GM12878 (cell line): ENCODE results near the gene WSCD2. TPM values are rescaled to one million over a fixed set of nuclear protein-coding genes. Genes with fewer than 3 reads are reported as not detected.
A peak's percentile ranks its signal among the peaks of the same experiment; 100 is the strongest.

Experiments used
- ATAC-seq: fragments of 200-7000 bp; cut with Tn5 transposase; 3 replicates; pipeline ENCODE4 v1.9.1; 2020; ENCODE audit warnings: mild to moderate bottlenecking, moderate library complexity
- BruUV-seq: library from RNA; stranded (reverse); fragments of 400-500 nt; replicated peaks from 2 replicates; lab custom pipeline; 2021; lab: Mats Ljungman, UMichigan
- CTCF ChIA-PET: fragments of 300-600 bp; sonication (Branson Sonifier 250); formaldehyde crosslinking; extraction: SDS; loops from one replicate; lab custom pipeline; 2021; ENCODE audit warnings: inconsistent platforms; lab: Yijun Ruan, JAX
- POLR2A ChIA-PET: fragments of 350-600 bp; formaldehyde crosslinking; extraction: SDS; loops from one replicate; lab custom pipeline; 2021; ENCODE audit warnings: inconsistent platforms; lab: Charles Lee
- RAD21 ChIA-PET: fragments of 300-600 bp; sonication (Branson Sonifier 250); formaldehyde crosslinking; loops from one replicate; lab custom pipeline; 2023; ENCODE audit warnings: antibody characterized with exemption; ENCODE audit not compliant: unreplicated experiment; lab: Charles Lee
- SMC1A ChIA-PET: fragments of 300-600 bp; sonication (Branson Sonifier 250); formaldehyde crosslinking; loops from one replicate; lab custom pipeline; 2023; ENCODE audit not compliant: unreplicated experiment, uncharacterized antibody; lab: Charles Lee
- DNase-seq: peaks from one replicate; pipeline ENCODE4 v3.0.0-alpha.2; 2011; ENCODE audit warnings: low read depth, low spot score
- FAIRE-seq: peaks from 3 replicates; lab custom pipeline; 2011; peaks lifted over from hg19 to GRCh38; lab: Jason Lieb, UNC
- H2AFZ ChIP-seq: 2 replicates; pipeline ENCODE4 v1.6.0; 2011; ENCODE audit warnings: low read depth, low read length, control low read depth; ENCODE audit not compliant: control insufficient read depth
- H3K27ac ChIP-seq: 2 replicates; pipeline ENCODE4 v1.5.1; 2011; ENCODE audit warnings: control low read depth; ENCODE audit not compliant: control insufficient read depth, insufficient read depth
- H3K27me3 ChIP-seq, 2 experiments: replicated peaks in 1 of 2; 2 replicates each; pipeline versions ENCODE4 v1.6.0 to v1.6.1; 2011; ENCODE audit warnings: low read length in 1 of 2; ENCODE audit not compliant: control insufficient read depth in 2 of 2, insufficient read depth in 2 of 2
- H3K36me3 ChIP-seq, 2 experiments: 2 replicates each; pipeline ENCODE4 v1.5.1; 2011; ENCODE audit warnings: low read length in 1 of 2; ENCODE audit not compliant: control insufficient read depth in 2 of 2, insufficient read depth in 2 of 2
- H3K4me1 ChIP-seq: 2 replicates; pipeline ENCODE4 v1.6.1; 2011; ENCODE audit warnings: mild to moderate bottlenecking, low read length, moderate library complexity, mixed read lengths; ENCODE audit not compliant: control insufficient read depth, insufficient read depth
- H3K4me2 ChIP-seq: 2 replicates; pipeline ENCODE4 v1.6.0; 2011; ENCODE audit warnings: control low read depth; ENCODE audit not compliant: control insufficient read depth, insufficient read depth
- H3K4me3 ChIP-seq: fragments of 200-600 bp; sonication (generic); 2 replicates; pipeline ENCODE4 v1.5.1; 2016
- H3K79me2 ChIP-seq: 2 replicates; pipeline ENCODE4 v1.6.0; 2011; ENCODE audit warnings: low read length; ENCODE audit not compliant: control insufficient read depth, insufficient read depth
- H3K9ac ChIP-seq: 2 replicates; pipeline ENCODE4 v1.8.0; 2011; ENCODE audit warnings: low read length, control low read depth, mixed read lengths; ENCODE audit not compliant: control insufficient read depth, insufficient read depth
- H3K9me3 ChIP-seq: replicated peaks from 3 replicates; pipeline ENCODE4 v1.5.1; 2011; ENCODE audit warnings: mild to moderate bottlenecking, low read length; ENCODE audit not compliant: control insufficient read depth, insufficient read depth
- H4K20me1 ChIP-seq: 2 replicates; pipeline ENCODE4 v1.6.0; 2011; ENCODE audit not compliant: control insufficient read depth, insufficient read depth
- BMI1 ChIP-seq: fragments of 450-650 bp; IDR thresholded peaks from 2 replicates; pipeline ENCODE4 v1.6.1; 2016; ENCODE audit warnings: mild to moderate bottlenecking, moderate library complexity, borderline replicate concordance
- CBFB ChIP-seq: IDR thresholded peaks from 2 replicates; pipeline ENCODE4 v1.6.1; 2016; ENCODE audit warnings: antibody characterized with exemption, low read depth
- E4F1 ChIP-seq: fragments of 450-650 bp; IDR thresholded peaks from 2 replicates; pipeline ENCODE4 v1.6.1; 2018; ENCODE audit warnings: borderline replicate concordance, mild to moderate bottlenecking; ENCODE audit not compliant: partially characterized antibody
- HDAC6 ChIP-seq: fragments of 200-600 bp; sonication (generic); IDR thresholded peaks from one replicate; pipeline ENCODE4 v1.8.0; 2017; ENCODE audit warnings: antibody characterized with exemption; ENCODE audit not compliant: unreplicated experiment
- HSF1 ChIP-seq: fragments of 150-350 bp; IDR thresholded peaks from 2 replicates; pipeline ENCODE4 v1.6.1; 2014; ENCODE audit warnings: mild to moderate bottlenecking, low read depth, low read length
- PAX8 ChIP-seq: fragments of 450-650 bp; IDR thresholded peaks from 2 replicates; pipeline ENCODE4 v1.6.1; 2017; ENCODE audit warnings: mild to moderate bottlenecking, moderate library complexity
- RFX5 ChIP-seq: IDR thresholded peaks from 2 replicates; pipeline ENCODE4 v1.6.1; 2011; ENCODE audit warnings: low read depth, low read length, improper control_type of control experiment
- SIN3A ChIP-seq: IDR thresholded peaks from 2 replicates; pipeline ENCODE4 v1.6.1; 2012; ENCODE audit warnings: low read depth, low read length, improper control_type of control experiment
- SRF ChIP-seq, 2 experiments: IDR thresholded peaks; 2 replicates each; pipeline ENCODE4 v1.6.1; 2011; ENCODE audit warnings: low read depth in 2 of 2, low read length in 2 of 2, mild to moderate bottlenecking in 1 of 2, moderate library complexity in 1 of 2
- SUZ12 ChIP-seq: fragments of 200-600 bp; sonication (generic); IDR thresholded peaks from one replicate; pipeline ENCODE4 v1.6.1; 2018; ENCODE audit warnings: antibody characterized with exemption, mild to moderate bottlenecking; ENCODE audit not compliant: unreplicated experiment
- ZZZ3 ChIP-seq: IDR thresholded peaks from 2 replicates; pipeline ENCODE4 v1.6.1; 2011; ENCODE audit warnings: low read depth; ENCODE audit not compliant: control insufficient read depth, insufficient read length
- WGBS: methylation state at CpG from one replicate; pipeline ENCODE4 v1.1.6; 2016; ENCODE audit warnings: low lambda C conversion rate; ENCODE audit not compliant: insufficient replicate concordance, insufficient coverage; ENCODE audit errors: missing lambda C conversion rate; 5-methylcytosine and 5-hydroxymethylcytosine counted together
- in situ Hi-C: fragments of 300-500 bp; cut with MboI; formaldehyde crosslinking; loops from 9 replicates; pipeline ENCODE4 v1.14.3; 2018; ENCODE audit warnings: mixed read lengths
- intact Hi-C: fragments of 100-400 bp; cut with micrococcal nuclease; formaldehyde crosslinking; loops from one replicate; pipeline ENCODE4 v1.14.2; 2022; ENCODE audit not compliant: unreplicated experiment
- polyA plus RNA-seq, 11 experiments: library from polyadenylated mRNA; depleted of rRNA in 4 of 11; unstranded in 6 of 11; stranded (reverse) in 5 of 11; fragments of >200 nt; fragmentation: Nextera tagmentation in 4 of 11; fragmentation: Illumina TruSeq in 1 of 11; extraction: Ambion mirVana in 4 of 11; extraction: Trizol in 1 of 11; gene quantifications; 1 replicate in 1 of 11; 2 replicates in 10 of 11; pipeline versions ENCODE4 v1.2.1 to v1.2.3, GENCODE V29; 2011 to 2016; ENCODE audit warnings: inconsistent platforms in 2 of 11, missing spikeins in 2 of 11, low read depth in 1 of 11
- total RNA-seq, 4 experiments: library from RNA; depleted of rRNA in 3 of 4; stranded (reverse); fragments of >200 nt in 3 of 4; fragmentation: Illumina TruSeq in 1 of 4; extraction: Trizol in 1 of 4; gene quantifications; 2 replicates each; pipeline versions ENCODE4 v1.2.1 to v1.2.3, GENCODE V29; 2013 to 2021

The WSCD2 gene
- total and polyA plus RNA-seq, 10 of the 15 experiments (the other 5 are each of a cell fraction or from before 2014, with no cell fraction given), result 0.41 TPM; not detected in 9

GRCh38 chr12:108117902-108118301 lies 11.2 kb upstream of the WSCD2 start (continued):
- TF ChIP-seq E4F1, result no peak
- TF ChIP-seq PAX8, result no peak
- no peak for TF ChIP-seq HSF1
- no peak for TF ChIP-seq BMI1
- no peak for TF ChIP-seq HDAC6
- no peak for TF ChIP-seq SUZ12
- TF ChIP-seq SRF (IDR thresholded peaks at IDR 0.05; ENCODE audit: low read depth in 2 of 2, low read length in 2 of 2), result no peak
- TF ChIP-seq, all 136 proteins: peak for 0

GRCh38 chr12:108119126-108119973 lies 9.7 kb upstream of the WSCD2 start:
- BruUV-seq, result no TSS peak
- TF ChIP-seq CBFB (no peak), RFX5 (peak; percentile 82), PAX8 (no peak), ZZZ3 (peak; percentile 49), SIN3A (no peak)
- 23% methylated on average over 7 of the region's 7 CpGs for WGBS

More at GRCh38 chr12:108119126-108119973, 9.7 kb upstream of the WSCD2 start:
- ChIA-PET CTCF (interaction anchor here (1.1 kb wide), 1 partner anchor 338 kb away, joined by 3 read pairs; no protein-coding TSS in a partner anchor), POLR2A (no interaction called here), SMC1A (no interaction called here), RAD21 (no interaction called here)
- intact Hi-C loops, result no loop called here
- H3K9ac ChIP-seq, result no peak overlapping the region
- no peaks in the 10 kb centered on the region for H4K20me1 ChIP-seq
- no peak overlapping the region for H3K4me3 ChIP-seq
- peak; percentile 90 for ATAC-seq
- H3K79me2 ChIP-seq, result no peaks in the 10 kb centered on the region
- H2AFZ ChIP-seq, result no peak overlapping the region
- H3K4me2 ChIP-seq, result peak overlapping the region; percentile 28
- H3K27me3 ChIP-seq, result no peaks in the 10 kb centered on the region
- peak; percentile 31 for FAIRE-seq
- in situ Hi-C loops, result no loop called here
- H3K4me1 ChIP-seq, result peaks cover 6% of the 10 kb centered on the region; the same call in 1 of the 2 replicates
- no peaks in the 10 kb centered on the region for H3K9me3 ChIP-seq
- DNase-seq, result no peak
- no peak overlapping the region for H3K27ac ChIP-seq
- no peaks in the 10 kb centered on the region for H3K36me3 ChIP-seq
